ENCODE data around the gene EP400.

Gene EP400

GRCh38 chr12:132125736-132126135, 176.0 kb downstream of the EP400 start:
- DNase-seq, result no peak

GRCh38 chr12:132127041-132127440, 177.3 kb downstream of the EP400 start:
- no peak for DNase-seq

- DNase-seq, result no peak
These were observed 179.3 kb downstream of the EP400 start for GRCh38 chr12:132129007-132129406.

- no peak for DNase-seq
These were observed 180.9 kb downstream of the EP400 start for GRCh38 chr12:132130690-132131089.

Measured in RPMI8226 (cell line).